Keratinocyte (primary cell): ENCODE measurements around the gene PCDH9.

Experiments used
- CTCF ChIP-seq, 3 experiments: IDR thresholded peaks in 1 of 3; conservative IDR thresholded peaks in 1 of 3; optimal IDR thresholded peaks in 1 of 3; 2 replicates in 2 of 3; 3 replicates in 1 of 3; pipeline versions ENCODE3 to v1.5.1; 2011; ENCODE audit warnings: low read length in 3 of 3, mild to moderate bottlenecking in 3 of 3, moderate library complexity in 2 of 3, control low read depth in 1 of 3, inconsistent platforms in 1 of 3; ENCODE audit not compliant: insufficient read depth in 2 of 3; ENCODE audit errors: extremely low read depth in 1 of 3
- EZH2 ChIP-seq: IDR thresholded peaks from one replicate; pipeline ENCODE4 v1.6.1; 2012; ENCODE audit warnings: inconsistent platforms, mild to moderate bottlenecking, low read length, moderate library complexity

GRCh38 chr13:67238277-67238859 lies 8.2 kb upstream of the PCDH9 start:
- TF ChIP-seq CTCF (optimal IDR thresholded peaks at IDR 0.05 in 1 of 3, IDR thresholded peaks at IDR 0.05 in 1 of 3, conservative IDR thresholded peaks at IDR 0.05 in 1 of 3; ENCODE audit: extremely low read depth in 1 of 3, insufficient read depth in 2 of 3, low read length in 3 of 3) (peak in 2 of 3 experiments; percentile 23 to 43), EZH2 (no peak)
